Measurements from ENCODE around the gene WDFY4. TPM values are rescaled to one million over a fixed set of nuclear protein-coding genes. Genes with fewer than 3 reads are reported as not detected.

The WDFY4 gene
- total RNA-seq, 1 experiment from 2014 or later = 0.22 TPM

GRCh38 chr10:48938990-48939536 is 254.4 kb downstream of the WDFY4 start:
- ATAC-seq (no peak), DNase-seq (ENCODE audit: low read depth, low spot score) (no peak)
- Histone ChIP-seq H3K36me3 (ENCODE audit: control insufficient read depth in 1 of 2, insufficient read depth in 2 of 2, low read length in 2 of 2) (no peaks in the 10 kb centered on the region), H3K27me3 (ENCODE audit: insufficient read depth, low read length) (peaks cover 7% of the 10 kb centered on the region; the same call in 1 of the 2 replicates), H4K20me1 (ENCODE audit: insufficient read depth) (no peaks in the 10 kb centered on the region), H2AFZ (ENCODE audit: low read depth, low read length, poor library complexity, severe bottlenecking) (no peak overlapping the region), H3K4me1 (ENCODE audit: control insufficient read depth in 1 of 2, insufficient read depth in 2 of 2, low read length in 2 of 2) (no peaks in the 10 kb centered on the region), H3K9me3 (ENCODE audit: control insufficient read depth in 1 of 2, insufficient read depth in 1 of 2, low read depth in 1 of 2, low read length in 2 of 2) (no peaks in the 10 kb centered on the region), H3K9ac (ENCODE audit: low read length) (no peak overlapping the region), H3K79me2 (ENCODE audit: insufficient read depth, low read length) (no peaks in the 10 kb centered on the region), H3K4me2 (ENCODE audit: low read length) (no peak overlapping the region), H3K27ac (ENCODE audit: low read depth, low read length) (no peak overlapping the region), H3K4me3 (replicated peaks in 1 of 2; ENCODE audit: low read depth in 1 of 2, low read length in 2 of 2) (no peak overlapping the region), H3K9me2 (ENCODE audit: insufficient read depth) (no peaks in the 10 kb centered on the region)
- TF ChIP-seq ELF1 (IDR thresholded peaks at IDR 0.05; ENCODE audit: borderline replicate concordance, low read depth) (no peak), CBX3 (IDR thresholded peaks at IDR 0.05; ENCODE audit: low read depth) (no peak), RAD21 (IDR thresholded peaks at IDR 0.05; ENCODE audit: low read depth) (no peak), ZNF274 (IDR thresholded peaks at IDR 0.05; ENCODE audit: low read depth, low read length) (no peak), CEBPB (IDR thresholded peaks at IDR 0.05; ENCODE audit: low read depth) (no peak), TCF7L2 (IDR thresholded peaks at IDR 0.05; ENCODE audit: borderline replicate concordance, extremely low read depth, insufficient read depth, insufficient read length) (no peak), ZFX (IDR thresholded peaks at IDR 0.05) (no peak), MAX (IDR thresholded peaks at IDR 0.05) (no peak), EZH2phosphoT487 (IDR thresholded peaks at IDR 0.05; ENCODE audit: borderline replicate concordance) (no peak), POLR2AphosphoS5 (IDR thresholded peaks at IDR 0.05; ENCODE audit: low read depth, low read length) (no peak), ZBTB33 (IDR thresholded peaks at IDR 0.05; ENCODE audit: extremely low read depth, insufficient replicate concordance, low read length) (no peak), SP1 (IDR thresholded peaks at IDR 0.05; ENCODE audit: low read depth) (no peak)
- TF ChIP-seq, protein P1, sequence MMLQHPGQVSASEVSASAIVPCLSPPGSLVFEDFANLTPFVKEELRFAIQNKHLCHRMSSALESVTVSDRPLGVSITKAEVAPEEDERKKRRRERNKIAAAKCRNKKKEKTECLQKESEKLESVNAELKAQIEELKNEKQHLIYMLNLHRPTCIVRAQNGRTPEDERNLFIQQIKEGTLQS (IDR thresholded peaks at IDR 0.05) = no peak
- TF ChIP-seq, protein P2, sequence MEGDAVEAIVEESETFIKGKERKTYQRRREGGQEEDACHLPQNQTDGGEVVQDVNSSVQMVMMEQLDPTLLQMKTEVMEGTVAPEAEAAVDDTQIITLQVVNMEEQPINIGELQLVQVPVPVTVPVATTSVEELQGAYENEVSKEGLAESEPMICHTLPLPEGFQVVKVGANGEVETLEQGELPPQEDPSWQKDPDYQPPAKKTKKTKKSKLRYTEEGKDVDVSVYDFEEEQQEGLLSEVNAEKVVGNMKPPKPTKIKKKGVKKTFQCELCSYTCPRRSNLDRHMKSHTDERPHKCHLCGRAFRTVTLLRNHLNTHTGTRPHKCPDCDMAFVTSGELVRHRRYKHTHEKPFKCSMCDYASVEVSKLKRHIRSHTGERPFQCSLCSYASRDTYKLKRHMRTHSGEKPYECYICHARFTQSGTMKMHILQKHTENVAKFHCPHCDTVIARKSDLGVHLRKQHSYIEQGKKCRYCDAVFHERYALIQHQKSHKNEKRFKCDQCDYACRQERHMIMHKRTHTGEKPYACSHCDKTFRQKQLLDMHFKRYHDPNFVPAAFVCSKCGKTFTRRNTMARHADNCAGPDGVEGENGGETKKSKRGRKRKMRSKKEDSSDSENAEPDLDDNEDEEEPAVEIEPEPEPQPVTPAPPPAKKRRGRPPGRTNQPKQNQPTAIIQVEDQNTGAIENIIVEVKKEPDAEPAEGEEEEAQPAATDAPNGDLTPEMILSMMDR (IDR thresholded peaks at IDR 0.05 in 2 of 3, conservative IDR thresholded peaks at IDR 0.05 in 1 of 3; ENCODE audit: borderline replicate concordance in 1 of 3, insufficient read depth in 1 of 3, low read depth in 2 of 3, low read length in 2 of 3) = no peak
- TF ChIP-seq, protein P3, sequence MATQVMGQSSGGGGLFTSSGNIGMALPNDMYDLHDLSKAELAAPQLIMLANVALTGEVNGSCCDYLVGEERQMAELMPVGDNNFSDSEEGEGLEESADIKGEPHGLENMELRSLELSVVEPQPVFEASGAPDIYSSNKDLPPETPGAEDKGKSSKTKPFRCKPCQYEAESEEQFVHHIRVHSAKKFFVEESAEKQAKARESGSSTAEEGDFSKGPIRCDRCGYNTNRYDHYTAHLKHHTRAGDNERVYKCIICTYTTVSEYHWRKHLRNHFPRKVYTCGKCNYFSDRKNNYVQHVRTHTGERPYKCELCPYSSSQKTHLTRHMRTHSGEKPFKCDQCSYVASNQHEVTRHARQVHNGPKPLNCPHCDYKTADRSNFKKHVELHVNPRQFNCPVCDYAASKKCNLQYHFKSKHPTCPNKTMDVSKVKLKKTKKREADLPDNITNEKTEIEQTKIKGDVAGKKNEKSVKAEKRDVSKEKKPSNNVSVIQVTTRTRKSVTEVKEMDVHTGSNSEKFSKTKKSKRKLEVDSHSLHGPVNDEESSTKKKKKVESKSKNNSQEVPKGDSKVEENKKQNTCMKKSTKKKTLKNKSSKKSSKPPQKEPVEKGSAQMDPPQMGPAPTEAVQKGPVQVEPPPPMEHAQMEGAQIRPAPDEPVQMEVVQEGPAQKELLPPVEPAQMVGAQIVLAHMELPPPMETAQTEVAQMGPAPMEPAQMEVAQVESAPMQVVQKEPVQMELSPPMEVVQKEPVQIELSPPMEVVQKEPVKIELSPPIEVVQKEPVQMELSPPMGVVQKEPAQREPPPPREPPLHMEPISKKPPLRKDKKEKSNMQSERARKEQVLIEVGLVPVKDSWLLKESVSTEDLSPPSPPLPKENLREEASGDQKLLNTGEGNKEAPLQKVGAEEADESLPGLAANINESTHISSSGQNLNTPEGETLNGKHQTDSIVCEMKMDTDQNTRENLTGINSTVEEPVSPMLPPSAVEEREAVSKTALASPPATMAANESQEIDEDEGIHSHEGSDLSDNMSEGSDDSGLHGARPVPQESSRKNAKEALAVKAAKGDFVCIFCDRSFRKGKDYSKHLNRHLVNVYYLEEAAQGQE (IDR thresholded peaks at IDR 0.05; ENCODE audit: low read depth) = no peak
- no TSS peak for BruUV-seq (replicated peaks)
- CTCF ChIA-PET = no interaction called here
- intact Hi-C loops (cut with micrococcal nuclease) = no loop called here
- POLR2A ChIA-PET = no interaction called here
- RAD21 ChIA-PET (ENCODE audit: low non-redundant PET in 1 of 2, low total read pairs in 2 of 2, uncharacterized antibody in 2 of 2, unreplicated experiment in 2 of 2) = no interaction called here
